Measurements from ENCODE around the gene ZNF521.
"Not testable (repeated sequence)": the region's sequence is repeated elsewhere in the genome, so short reads cannot be mapped to it uniquely, and the experiment has no call there.

ZNF521 gene

GRCh38 chr18:25038261-25038660 is 313.7 kb downstream of the ZNF521 start:
- Histone ChIP-seq H3K18ac (ENCODE audit: low read length) (no peak overlapping the region), H3K36me3 (ENCODE audit: control insufficient read depth in 1 of 2, insufficient read depth in 2 of 2, low read length in 2 of 2) (no peaks in the 10 kb centered on the region), H4K8ac (ENCODE audit: low read depth, low read length) (no peak overlapping the region), H3K23ac (ENCODE audit: low read length) (no peak overlapping the region), H2BK5ac (ENCODE audit: low read depth, low read length, poor library complexity) (no peak overlapping the region), H3K4me2 (ENCODE audit: low read length) (no peak overlapping the region), H2BK12ac (ENCODE audit: low read length) (no peak overlapping the region), H3K4me1 (ENCODE audit: control insufficient read depth in 1 of 2, insufficient read depth in 2 of 2, low read length in 2 of 2) (no peaks in the 10 kb centered on the region), H3K14ac (ENCODE audit: low read length) (no peak overlapping the region), H4K91ac (ENCODE audit: low read depth, low read length) (no peak overlapping the region), H3K4ac (ENCODE audit: low read depth, low read length) (no peak overlapping the region), H3K9me3 (ENCODE audit: insufficient read depth, low read depth, low read length) (no peaks in the 10 kb centered on the region), H3K4me3 (ENCODE audit: low read depth, low read length) (no peak overlapping the region), H3K79me1 (ENCODE audit: low read length) (no peaks in the 10 kb centered on the region), H2AK5ac (ENCODE audit: low read length) (no peak overlapping the region), H2BK120ac (ENCODE audit: insufficient read depth, low read length, poor library complexity) (no peak overlapping the region), H3K9ac (ENCODE audit: low read length) (no peak overlapping the region), H3K27ac (ENCODE audit: low read depth, low read length) (no peak overlapping the region), H4K12ac (ENCODE audit: low read depth, low read length) (no peak overlapping the region), H3K79me2 (ENCODE audit: control insufficient read depth, insufficient read depth, low read length, poor library complexity) (no peaks in the 10 kb centered on the region), H3K27me3 (ENCODE audit: insufficient read depth, low read length) (no peaks in the 10 kb centered on the region), H2AFZ (ENCODE audit: insufficient read depth, low read length, poor library complexity) (no peak overlapping the region)
- WGBS (ENCODE audit: extremely low coverage, insufficient coverage, insufficient read length) = no CpG with 5 or more reads among the region's 8 CpGs
- no peak for DNase-seq

- no peak overlapping the region for H2BK120ac ChIP-seq (ENCODE audit: insufficient read depth, low read length, poor library complexity)
- no peak overlapping the region for H3K4me3 ChIP-seq (ENCODE audit: low read depth, low read length)
- no peak overlapping the region for H3K23ac ChIP-seq (ENCODE audit: low read length)
- DNase-seq = no peak
- no peaks in the 10 kb centered on the region for H3K27me3 ChIP-seq (ENCODE audit: insufficient read depth, low read length)
- no peaks in the 10 kb centered on the region for H3K79me1 ChIP-seq (ENCODE audit: low read length)
- no peaks in the 10 kb centered on the region for H3K79me2 ChIP-seq (ENCODE audit: control insufficient read depth, insufficient read depth, low read length, poor library complexity)
- no peak overlapping the region for H3K14ac ChIP-seq (ENCODE audit: low read length)
- H3K18ac ChIP-seq (ENCODE audit: low read length) = no peak overlapping the region
- no CpG with 5 or more reads among the region's 4 CpGs for WGBS (ENCODE audit: extremely low coverage, insufficient coverage, insufficient read length)
- no peaks in the 10 kb centered on the region for H3K9me3 ChIP-seq (ENCODE audit: insufficient read depth, low read depth, low read length)
- H2AK5ac ChIP-seq (ENCODE audit: low read length) = no peak overlapping the region
- no peak overlapping the region for H3K4ac ChIP-seq (ENCODE audit: low read depth, low read length)
- H3K27ac ChIP-seq (ENCODE audit: low read depth, low read length) = no peak overlapping the region
- no peak overlapping the region for H4K8ac ChIP-seq (ENCODE audit: low read depth, low read length)
- no peak overlapping the region for H2BK12ac ChIP-seq (ENCODE audit: low read length)
- no peak overlapping the region for H2AFZ ChIP-seq (ENCODE audit: insufficient read depth, low read length, poor library complexity)
- H4K12ac ChIP-seq (ENCODE audit: low read depth, low read length) = no peak overlapping the region
- H2BK5ac ChIP-seq (ENCODE audit: low read depth, low read length, poor library complexity) = no peak overlapping the region
- H3K4me2 ChIP-seq (ENCODE audit: low read length) = no peak overlapping the region
- no peaks in the 10 kb centered on the region for H3K36me3 ChIP-seq (ENCODE audit: control insufficient read depth in 1 of 2, insufficient read depth in 2 of 2, low read length in 2 of 2)
- no peaks in the 10 kb centered on the region for H3K4me1 ChIP-seq (ENCODE audit: control insufficient read depth in 1 of 2, insufficient read depth in 2 of 2, low read length in 2 of 2)
- no peak overlapping the region for H3K9ac ChIP-seq (ENCODE audit: low read length)
- no peak overlapping the region for H4K91ac ChIP-seq (ENCODE audit: low read depth, low read length)
Observed at GRCh38 chr18:25033747-25034471, 318.1 kb downstream of the ZNF521 start.

DNA sequence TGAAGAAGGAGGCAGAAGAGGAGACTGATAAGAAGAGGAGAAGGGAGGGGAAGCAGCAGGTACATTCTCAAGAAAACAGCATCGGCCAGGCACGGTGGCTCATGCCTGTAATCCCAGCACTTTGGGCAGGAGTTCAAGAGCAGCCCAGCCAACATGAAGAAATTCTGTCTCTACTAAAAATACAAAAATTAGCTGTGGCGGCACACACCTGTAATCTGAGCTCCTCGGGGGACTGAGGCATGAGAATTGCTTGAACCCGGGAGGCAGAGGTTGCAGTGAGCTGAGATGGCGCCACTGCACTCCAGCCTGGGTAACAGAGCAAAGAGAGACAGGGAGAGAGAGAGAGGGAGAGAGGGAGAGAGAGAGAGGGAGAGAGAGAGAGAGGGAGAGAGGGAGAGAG is 318.8 kb downstream of the ZNF521 start:
- H3K36me3 ChIP-seq (ENCODE audit: control insufficient read depth in 1 of 2, insufficient read depth in 2 of 2, low read length in 2 of 2); H4K8ac ChIP-seq (ENCODE audit: low read depth, low read length); H2AFZ ChIP-seq (ENCODE audit: insufficient read depth, low read length, poor library complexity); H3K14ac ChIP-seq (ENCODE audit: low read length); H3K27ac ChIP-seq (ENCODE audit: low read depth, low read length); DNase-seq; H4K91ac ChIP-seq (ENCODE audit: low read depth, low read length); H3K4me2 ChIP-seq (ENCODE audit: low read length); H3K9ac ChIP-seq (ENCODE audit: low read length); H3K79me1 ChIP-seq (ENCODE audit: low read length); H2BK120ac ChIP-seq (ENCODE audit: insufficient read depth, low read length, poor library complexity); H3K4me1 ChIP-seq (ENCODE audit: control insufficient read depth in 1 of 2, insufficient read depth in 2 of 2, low read length in 2 of 2); H3K79me2 ChIP-seq (ENCODE audit: control insufficient read depth, insufficient read depth, low read length, poor library complexity); H4K12ac ChIP-seq (ENCODE audit: low read depth, low read length); H2AK5ac ChIP-seq (ENCODE audit: low read length); H2BK12ac ChIP-seq (ENCODE audit: low read length); H3K9me3 ChIP-seq (ENCODE audit: insufficient read depth, low read depth, low read length); H3K27me3 ChIP-seq (ENCODE audit: insufficient read depth, low read length); H3K23ac ChIP-seq (ENCODE audit: low read length); H3K4ac ChIP-seq (ENCODE audit: low read depth, low read length); H3K18ac ChIP-seq (ENCODE audit: low read length); H3K4me3 ChIP-seq (ENCODE audit: low read depth, low read length); H2BK5ac ChIP-seq (ENCODE audit: low read depth, low read length, poor library complexity): not testable (repeated sequence)
- WGBS (ENCODE audit: extremely low coverage, insufficient coverage, insufficient read length) = no CpG with 5 or more reads among the region's 6 CpGs

- H2AK5ac ChIP-seq (ENCODE audit: low read length) = no peak overlapping the region
- H3K14ac ChIP-seq (ENCODE audit: low read length) = no peak overlapping the region
- DNase-seq = no peak
- H3K9ac ChIP-seq (ENCODE audit: low read length) = no peak overlapping the region
- H3K4me3 ChIP-seq (ENCODE audit: low read depth, low read length) = no peak overlapping the region
- no peak overlapping the region for H3K27ac ChIP-seq (ENCODE audit: low read depth, low read length)
- H3K27me3 ChIP-seq (ENCODE audit: insufficient read depth, low read length) = no peaks in the 10 kb centered on the region
- no peak overlapping the region for H3K23ac ChIP-seq (ENCODE audit: low read length)
- WGBS (ENCODE audit: extremely low coverage, insufficient coverage, insufficient read length) = no CpG with 5 or more reads among the region's 1 CpG
- H4K91ac ChIP-seq (ENCODE audit: low read depth, low read length) = no peak overlapping the region
- no peak overlapping the region for H2BK12ac ChIP-seq (ENCODE audit: low read length)
- no peaks in the 10 kb centered on the region for H3K4me1 ChIP-seq (ENCODE audit: control insufficient read depth in 1 of 2, insufficient read depth in 2 of 2, low read length in 2 of 2)
- H3K79me1 ChIP-seq (ENCODE audit: low read length) = no peaks in the 10 kb centered on the region
- no peak overlapping the region for H2AFZ ChIP-seq (ENCODE audit: insufficient read depth, low read length, poor library complexity)
- H3K4me2 ChIP-seq (ENCODE audit: low read length) = no peak overlapping the region
- H2BK120ac ChIP-seq (ENCODE audit: insufficient read depth, low read length, poor library complexity) = no peak overlapping the region
- H3K18ac ChIP-seq (ENCODE audit: low read length) = no peak overlapping the region
- H3K4ac ChIP-seq (ENCODE audit: low read depth, low read length) = no peak overlapping the region
- no peak overlapping the region for H2BK5ac ChIP-seq (ENCODE audit: low read depth, low read length, poor library complexity)
- no peaks in the 10 kb centered on the region for H3K36me3 ChIP-seq (ENCODE audit: control insufficient read depth in 1 of 2, insufficient read depth in 2 of 2, low read length in 2 of 2)
- no peaks in the 10 kb centered on the region for H3K79me2 ChIP-seq (ENCODE audit: control insufficient read depth, insufficient read depth, low read length, poor library complexity)
- H3K9me3 ChIP-seq (ENCODE audit: insufficient read depth, low read depth, low read length) = no peaks in the 10 kb centered on the region
- H4K8ac ChIP-seq (ENCODE audit: low read depth, low read length) = no peak overlapping the region
- no peak overlapping the region for H4K12ac ChIP-seq (ENCODE audit: low read depth, low read length)
Observed at GRCh38 chr18:25029802-25030201, 322.2 kb downstream of the ZNF521 start.
